HG03558 (cell line): ENCODE results near the gene CCM2.

Experiments
- ATAC-seq: cut with Tn5 transposase; IDR thresholded peaks from one replicate; pipeline ENCODE4 v1.9.1; 2021; ENCODE audit warnings: moderate number of reproducible peaks; ENCODE audit not compliant: unreplicated experiment; ENCODE audit errors: extremely low read depth

The CCM2 gene

DNA sequence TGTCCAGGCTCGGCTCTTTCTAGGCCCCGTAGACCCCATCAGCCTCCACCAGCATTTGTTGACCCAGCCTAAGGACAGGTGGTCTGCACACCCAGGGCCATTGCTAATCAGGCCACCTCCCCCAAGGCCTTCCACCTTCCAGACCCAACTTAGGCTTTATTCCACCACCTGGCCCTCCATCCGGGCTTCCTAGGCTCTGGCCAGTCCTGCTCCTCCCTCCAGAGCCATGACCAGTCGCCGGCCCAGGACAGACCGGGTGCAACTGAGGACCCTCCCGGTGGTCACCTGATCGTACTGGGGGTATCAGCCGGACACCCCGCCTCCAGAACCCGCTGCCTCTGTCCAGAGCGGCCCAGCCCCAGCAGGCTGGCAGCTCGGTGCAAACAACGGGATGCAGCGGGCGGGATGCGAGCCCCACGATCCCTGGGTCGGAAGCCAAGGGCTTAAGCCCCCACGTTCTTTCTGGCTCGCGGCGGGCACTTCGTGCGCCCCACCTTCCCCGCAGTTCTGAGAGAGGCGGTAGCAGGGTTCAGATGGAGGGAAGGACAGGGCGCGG is 88.2 kb downstream of the CCM2 start:
- no peak for ATAC-seq

DNA sequence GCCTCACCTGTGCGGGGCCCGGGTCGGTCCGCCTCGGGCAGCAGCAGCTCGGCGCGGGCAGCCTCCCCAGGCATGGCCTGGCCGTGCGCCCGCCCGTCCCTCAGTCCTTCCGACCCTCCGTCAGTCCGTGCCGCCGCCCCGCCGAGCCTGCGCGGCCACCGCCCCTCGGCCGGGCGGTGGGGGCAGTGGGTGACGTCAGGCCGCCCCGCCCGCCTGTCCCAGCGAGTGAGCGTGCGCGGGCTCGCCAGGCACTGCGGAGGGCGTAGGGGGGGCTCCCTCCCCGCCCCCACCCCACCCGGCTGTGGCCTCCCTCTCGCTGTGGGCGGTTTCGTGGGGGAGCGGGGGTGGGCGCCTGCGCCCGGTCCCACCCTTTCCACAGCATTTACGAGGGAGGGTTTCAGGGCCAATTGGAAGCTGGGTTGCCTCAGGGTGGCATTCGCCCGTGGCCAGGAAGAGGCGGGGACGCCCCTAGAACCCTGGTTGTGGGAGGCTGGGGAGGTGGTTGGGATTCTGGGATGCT is 88.9 kb downstream of the CCM2 start, which contains the start of gene NACAD:
Gene NACAD, minus strand, starts transcription at position 149 of the 520 bp plus-strand sequence. Its CDS starts 75 bp downstream, at position 74.
- ATAC-seq = no peak

DNA sequence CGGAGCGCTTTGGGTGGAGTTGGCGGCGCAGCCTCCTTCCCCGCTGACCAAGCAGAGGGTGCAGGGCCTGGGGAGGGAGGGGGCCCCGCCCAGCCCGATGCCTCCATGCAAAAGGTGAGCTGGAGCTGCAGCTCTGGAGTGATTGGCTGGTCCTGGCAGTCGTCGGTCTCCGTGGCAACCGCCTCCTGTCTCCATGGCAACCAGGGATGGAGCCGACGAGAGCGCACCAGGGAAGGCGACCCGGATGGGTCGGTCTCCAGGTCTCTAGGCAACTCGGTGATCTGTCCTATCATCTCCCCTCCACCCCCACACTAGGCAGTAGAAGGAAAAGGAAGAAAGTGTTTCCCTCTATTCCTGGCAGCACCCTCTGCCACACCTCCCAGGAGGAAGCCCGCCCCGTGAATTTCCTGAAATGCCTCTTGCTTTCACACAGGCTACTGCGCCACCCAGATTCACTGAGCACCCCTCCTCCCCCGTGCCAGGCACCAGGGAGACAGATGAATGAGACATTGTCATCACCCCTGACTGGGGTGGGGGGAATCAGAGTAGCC is 89.4 kb downstream of the CCM2 start:
- ATAC-seq = no peak

DNA sequence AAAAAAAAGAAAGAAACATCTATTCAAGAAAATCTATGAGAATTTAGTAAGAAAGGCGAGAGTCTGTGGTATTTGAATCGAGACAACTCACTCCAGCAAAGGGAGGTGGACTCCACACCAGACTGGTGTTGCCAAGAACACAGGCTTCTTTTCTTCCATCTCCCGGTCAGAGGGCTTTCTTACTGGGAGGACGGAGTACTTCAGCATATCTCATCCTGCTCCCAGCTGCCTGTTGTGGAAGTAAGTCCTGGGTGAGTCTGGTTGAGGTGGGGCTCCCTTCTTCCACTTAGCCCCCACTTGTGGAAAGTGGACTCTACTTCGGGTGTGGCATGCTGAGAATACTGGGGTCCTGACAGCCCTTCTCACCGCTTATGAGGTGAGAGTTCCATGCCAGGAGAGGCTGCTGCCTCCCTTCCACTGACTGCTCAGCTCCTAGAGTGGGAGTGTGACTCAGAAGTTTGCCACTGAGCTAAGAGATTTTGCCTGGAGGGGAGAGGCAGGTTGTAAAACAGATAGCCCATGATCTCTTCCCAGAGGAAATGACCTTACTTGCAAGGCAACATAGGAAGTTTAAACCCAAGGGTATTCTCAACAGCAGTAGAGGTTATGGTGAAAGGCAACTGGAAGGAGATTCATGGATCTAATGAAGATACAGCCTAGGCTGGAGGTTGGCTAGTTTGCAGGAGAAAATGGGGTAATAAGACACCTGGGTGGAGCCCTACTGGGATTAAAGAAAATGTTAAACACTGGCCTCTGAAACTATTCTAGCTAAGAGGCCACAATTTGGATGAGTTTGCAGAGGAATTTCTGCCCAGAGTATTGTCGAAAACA is 92.3 kb downstream of the CCM2 start:
- ATAC-seq = no peak

DNA sequence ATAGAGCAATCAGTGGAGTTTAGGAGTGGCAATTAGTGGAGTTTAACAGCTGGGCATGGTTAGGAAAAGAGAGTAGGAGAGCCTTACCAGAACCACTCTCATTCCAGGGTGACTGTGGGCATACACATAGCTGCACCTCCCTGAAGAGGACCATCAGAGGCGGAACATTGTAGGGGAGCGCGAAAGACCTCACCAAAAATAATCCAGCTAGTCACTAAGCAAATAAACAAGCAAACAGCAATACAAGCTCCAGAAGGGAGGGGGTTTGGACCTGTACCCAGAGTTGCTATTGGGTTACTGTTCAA is 92.9 kb downstream of the CCM2 start:
- ATAC-seq = no peak

DNA sequence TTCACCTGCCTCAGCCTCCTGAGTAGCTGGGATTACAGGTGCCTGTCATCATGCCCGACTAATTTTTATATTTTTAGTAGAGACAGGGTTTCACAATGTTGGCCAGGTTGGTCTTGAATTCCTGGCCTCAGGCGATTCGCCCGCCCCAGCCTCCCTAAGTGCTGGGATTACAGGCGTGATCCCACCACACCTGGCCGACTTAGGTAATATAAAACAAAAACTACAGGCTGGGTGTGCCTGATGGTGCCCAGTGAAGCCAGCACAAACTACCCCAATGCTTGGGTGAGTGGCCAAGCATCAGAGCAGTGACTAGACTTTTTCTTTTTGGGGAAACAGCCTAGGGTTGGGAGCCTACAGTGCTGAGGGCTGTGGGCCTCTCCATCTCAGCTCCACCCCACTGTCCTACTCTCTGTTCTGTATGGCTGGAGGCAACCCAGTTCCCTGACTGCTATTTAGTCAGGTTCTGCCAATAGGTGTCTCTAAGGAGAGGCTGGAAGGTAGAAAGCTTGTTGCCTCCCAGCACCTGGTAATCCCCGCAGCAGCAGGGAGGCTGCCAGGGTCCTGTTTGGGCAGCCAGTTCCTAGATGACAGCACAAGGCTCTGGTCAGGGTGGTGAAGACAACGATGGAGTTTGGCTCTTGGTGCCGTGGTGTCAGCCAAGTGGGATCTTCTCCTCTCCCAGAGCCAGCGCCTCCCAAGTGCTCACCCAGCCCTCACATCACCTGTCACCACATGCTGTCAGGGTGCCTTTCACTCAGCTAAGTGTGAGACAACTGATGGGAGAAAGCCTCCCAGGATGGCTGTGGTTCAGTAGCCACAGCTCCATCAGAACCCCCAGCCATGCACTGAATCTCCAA is 99.2 kb downstream of the CCM2 start:
- ATAC-seq = no peak

DNA sequence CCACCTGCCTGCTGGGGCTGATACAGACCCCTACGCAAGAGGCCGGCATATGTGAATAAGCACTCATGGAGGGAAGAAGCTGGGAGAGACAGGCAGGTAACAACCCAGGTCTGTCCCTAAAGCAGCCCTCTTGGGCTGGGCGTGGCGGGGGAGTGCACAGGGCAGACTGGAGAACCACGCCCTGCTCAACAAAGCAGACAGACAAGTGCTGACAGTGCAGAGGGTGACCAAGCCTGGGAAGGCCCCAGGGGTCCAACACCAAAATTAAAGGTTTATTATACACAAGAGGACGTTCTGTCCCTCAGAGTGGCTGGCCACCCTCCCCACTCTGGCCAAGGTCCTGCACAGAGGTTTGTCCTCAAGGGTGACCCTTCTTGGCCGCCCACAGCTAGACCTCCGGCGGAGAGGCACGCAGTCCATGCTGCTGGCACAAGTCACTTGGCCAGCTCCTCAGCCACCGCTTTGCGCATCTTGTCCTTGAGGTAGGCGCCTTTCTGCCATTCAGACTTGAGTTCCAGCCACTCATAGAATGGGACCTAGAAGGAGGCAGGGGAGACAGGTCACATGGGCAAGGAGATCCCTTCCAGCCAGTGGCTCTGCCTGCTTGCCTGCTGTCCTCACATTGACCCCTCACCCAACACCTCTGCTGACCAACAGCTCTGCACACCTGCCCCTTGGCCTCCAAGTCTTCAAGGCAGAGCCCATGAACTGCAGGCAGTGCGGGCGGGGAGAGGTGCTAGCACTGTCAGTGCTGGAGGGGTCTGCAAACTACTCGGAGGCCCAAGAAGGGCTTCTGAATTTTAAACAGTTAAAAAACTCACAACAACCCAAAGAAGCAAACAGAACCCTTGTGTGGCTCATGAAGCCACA is 100.1 kb downstream of the CCM2 start:
- no peak for ATAC-seq

DNA sequence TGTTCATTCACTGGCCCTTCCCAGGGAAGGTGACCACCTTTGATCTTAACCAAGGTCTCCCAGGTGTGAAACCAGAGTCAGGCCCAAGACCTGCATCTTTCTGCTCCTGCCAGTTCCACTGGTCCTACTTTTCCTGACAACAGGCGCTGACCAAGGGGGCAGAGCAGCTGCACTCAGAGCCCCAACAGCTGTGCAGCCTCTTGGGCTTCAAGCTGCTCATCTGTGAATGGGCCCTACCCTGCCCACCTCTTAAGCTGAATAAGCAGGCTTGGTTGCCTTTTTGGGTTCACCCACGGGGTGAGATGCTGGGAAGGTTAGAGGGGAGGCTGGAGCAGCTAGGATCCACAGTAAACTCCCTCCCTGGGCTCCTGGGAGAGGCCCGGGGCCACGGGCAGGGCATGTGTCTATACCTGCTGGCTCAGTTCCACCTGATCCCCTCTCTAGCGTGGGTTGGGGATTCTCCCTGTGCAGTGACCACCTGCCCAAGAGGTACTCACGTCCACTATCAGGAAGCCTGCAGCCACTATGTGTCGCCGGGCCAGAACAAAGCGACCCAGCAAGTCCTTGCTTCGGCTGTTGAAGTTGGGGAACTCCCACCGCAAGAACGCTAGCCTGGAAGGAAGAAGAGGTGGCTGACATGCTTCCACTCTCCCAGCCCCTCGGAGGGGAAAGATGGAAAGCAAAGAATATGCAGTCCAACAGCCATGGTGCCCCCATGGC is 100.9 kb downstream of the CCM2 start:
- no peak for ATAC-seq

DNA sequence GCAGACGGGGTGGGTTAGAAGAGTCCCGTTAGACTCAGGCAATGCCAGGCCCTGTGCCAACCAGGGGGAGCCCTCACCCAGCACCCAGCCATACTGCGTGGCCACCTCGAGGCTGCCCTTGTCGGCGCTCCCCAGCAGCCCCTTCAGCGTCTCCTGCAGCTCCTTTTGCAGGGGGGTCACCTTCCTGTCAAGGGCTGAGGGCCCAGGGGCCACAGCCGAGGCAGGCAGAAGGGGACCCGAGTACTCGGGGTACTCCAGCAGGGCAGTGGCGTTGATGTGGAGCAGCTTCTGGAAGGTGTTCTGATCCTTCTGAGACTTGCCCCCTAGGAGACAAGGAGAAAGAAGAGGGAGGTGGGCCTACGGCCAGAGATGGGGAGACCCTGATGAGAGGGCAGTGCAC is 101.7 kb downstream of the CCM2 start:
- no peak for ATAC-seq

DNA sequence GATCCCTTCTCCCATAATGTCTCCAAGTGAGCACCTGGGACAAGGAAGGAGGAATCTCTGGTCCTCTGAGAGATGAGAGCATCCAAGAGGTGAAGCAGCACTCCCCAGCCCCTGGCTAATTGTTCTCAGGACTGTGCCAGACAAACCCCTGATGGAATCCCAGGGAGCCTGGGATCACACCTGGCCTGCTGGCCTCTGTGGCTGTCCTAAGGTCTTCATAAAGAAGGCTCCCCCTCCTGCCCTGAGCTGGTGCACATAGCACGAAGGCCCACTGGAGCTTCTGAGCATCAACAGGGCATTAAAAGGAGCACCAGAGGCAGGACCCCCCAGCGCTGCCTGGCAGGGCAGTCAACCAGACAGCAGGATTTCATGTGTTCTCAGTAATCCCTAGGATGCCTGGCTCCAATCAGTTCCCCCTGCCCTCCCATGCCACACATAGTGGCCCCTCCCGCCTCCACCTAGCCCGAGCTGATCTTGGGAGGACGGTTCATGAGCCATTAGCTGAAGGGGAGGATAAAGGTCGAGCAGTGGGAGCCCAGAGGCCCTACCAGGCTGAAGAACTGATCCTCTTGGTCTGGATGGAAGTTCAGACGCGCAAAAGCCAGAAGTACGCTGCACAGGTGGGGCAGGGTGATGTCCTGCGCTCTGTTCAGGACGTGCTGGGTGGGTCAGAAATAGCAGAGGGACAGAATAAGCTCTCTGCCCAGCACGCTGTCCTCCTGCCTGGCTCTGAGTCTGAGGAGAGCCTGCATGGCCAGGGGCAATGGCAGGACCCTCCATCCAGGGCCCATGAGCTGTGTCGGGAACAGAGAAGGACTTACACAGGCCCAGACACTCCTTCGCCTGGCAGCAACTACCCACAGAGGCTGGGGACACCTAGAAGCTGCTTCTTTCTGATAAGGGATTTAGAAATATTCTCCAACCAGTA is 103.0 kb downstream of the CCM2 start:
- no peak for ATAC-seq

DNA sequence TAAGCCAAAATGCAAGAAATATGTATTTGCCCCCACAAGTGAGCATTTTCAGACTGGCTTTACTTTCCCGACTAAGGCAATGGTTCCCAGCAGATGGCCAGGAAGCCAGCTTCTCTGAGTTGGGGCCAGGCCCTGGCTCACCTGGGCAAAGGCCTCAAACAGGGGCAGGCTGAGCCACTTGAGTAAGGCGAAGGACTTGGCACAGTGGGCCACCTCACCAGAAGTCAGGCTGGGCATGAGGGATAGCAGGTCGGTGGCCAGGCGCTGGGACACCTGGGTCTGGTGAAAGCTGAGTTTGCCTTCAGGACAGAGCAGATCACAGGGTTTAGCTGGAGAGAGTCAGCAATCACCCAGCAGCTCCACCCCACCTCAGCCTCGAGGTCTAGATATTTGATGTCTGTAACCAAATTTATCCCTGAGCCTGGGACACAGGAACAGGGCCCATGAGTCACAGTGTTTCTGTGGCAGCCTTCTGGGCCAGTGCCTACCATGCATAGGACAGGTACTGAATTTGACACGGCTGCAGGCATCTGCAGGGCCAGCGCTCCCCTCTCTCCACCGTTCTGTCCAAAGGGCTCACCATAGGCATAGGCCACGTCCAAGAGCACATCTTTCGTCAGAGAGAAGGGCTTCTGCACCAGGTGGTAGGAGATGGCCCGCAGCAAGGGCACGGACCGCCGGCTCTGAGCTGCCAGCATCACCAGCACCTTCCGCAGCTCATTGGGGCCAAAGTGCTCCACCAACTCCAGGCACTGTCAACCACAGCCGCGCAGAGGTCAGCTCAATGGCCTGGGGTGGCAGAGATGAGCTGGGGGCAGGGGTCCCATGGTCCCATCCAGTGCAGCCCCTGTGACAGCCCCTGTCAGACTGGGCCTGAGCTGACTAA is 104.2 kb downstream of the CCM2 start:
- no peak for ATAC-seq

DNA sequence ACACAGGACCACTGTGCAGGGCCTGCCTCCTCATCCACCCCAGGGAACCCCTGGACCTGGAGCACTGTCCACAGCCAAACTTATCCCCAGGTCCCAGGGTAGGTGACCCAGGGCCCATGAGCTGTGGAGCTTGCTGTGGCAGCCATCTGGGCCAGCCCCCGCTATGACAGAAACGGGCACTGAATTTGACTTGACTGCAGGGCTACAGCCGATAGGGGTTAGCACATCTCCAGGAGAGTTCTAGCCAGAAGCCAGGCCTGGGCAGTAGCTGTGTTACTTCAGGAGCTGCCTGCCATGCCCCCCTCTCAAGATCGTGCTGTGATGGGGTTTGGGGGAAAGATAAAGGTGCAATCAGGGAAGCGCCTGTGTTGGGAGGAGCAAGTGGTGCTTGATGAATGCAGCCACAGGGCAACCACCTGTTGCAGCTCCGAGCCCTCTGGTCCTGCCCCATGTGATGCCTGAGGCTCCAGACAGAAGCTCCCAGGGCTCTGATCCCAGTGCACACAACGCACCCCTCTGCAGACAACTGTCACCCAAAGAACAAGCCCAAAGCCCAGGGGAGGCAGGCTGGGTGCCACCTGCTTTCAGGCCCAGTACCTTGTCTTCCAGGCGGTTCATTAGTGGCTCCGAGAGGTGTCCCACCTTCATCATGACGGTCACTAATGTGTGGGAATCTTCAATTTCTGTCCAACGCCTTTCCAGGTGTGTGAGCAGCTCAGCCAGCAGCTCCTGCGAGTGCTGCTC is 105.0 kb downstream of the CCM2 start:
- ATAC-seq = no peak

DNA sequence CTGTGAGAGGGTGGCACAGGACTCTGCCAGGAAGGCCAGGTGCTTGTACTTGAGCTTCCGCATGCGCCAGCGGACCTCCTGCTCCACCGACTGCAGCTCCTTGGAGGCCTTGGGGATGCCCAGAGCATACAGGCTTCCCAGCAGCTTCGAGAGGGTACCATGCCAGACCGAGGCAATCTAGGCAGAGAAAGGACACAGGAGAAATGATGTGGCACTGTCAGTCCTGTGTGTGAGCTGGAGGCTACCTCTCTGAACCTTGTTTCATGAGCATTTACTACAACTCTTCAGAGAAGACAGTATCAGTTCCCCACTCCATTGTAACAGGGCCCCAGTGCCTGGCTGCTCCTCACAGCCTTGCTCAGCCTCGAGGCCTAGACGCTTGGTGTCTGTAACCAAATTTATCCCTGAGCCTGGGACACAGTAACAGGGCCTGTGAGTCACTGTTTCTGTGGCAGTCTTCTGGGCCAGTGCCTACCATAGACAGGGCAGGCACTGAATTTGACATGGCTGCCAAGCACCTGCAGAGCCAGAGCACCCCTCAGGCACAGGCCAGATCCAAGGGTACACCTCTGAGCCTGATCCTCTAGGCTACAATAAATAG is 105.7 kb downstream of the CCM2 start:
- ATAC-seq = no peak

DNA sequence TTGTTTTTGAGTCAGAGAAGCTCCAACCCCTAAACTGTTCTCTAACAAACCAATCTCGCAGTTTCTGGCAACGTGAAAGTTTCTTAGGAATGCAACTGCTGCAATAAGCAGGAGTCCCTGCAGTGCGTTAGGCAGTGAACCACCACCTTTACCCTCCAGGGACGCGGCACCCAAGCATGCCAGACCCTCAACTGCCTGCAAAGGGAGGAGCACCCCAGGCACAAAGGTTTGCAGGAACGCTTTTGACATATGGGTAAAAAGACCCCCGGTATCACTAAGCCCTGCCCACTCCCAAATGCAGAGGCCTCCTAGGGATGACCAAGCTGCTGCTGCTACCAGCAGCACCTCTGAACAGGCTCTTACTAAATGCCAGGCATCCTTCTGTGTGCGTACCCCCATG is 106.8 kb downstream of the CCM2 start:
- ATAC-seq = no peak

DNA sequence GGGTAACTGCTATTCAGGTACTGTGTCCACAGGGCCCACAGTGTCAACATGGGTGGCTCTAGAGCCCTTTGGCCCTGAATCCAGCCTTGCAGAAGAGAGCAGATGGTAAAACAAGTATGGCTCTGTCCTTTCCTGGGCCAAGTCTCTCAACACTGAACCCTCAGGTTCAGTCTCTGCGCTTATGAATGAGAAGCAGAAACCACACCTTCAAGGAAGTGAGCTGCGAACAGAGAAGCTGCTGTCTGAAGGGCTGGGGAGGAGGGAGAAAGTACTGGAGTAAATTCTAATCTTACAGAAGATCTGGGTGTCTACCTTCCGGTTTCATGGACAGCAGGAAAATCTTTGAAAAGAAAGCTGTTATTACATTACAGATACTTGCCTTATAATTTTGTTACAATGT is 107.4 kb downstream of the CCM2 start:
- no peak for ATAC-seq

DNA sequence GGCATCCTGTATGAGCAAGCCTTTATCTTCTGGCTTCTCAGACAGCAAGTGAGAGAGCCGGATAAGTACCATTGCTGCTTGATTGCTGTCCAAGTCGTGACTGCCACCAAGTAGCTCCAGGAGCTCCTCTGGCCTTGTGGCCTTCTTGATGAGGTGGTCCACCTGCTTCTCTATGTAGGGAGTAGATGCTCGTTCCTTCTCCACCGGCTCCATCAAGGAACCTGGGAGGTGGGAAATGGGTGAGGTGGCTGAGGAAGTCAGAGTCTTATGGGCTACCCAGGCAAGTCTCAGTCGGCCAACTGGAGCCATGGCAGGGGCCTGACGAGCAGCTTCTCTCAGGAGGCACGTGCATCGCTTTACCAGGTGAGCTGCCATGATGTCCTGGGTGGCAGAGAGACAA is 108.9 kb downstream of the CCM2 start:
- ATAC-seq = no peak
